Measurements from ENCODE around the gene LRP2.

Gene LRP2

GRCh38 chr2:169178804-169179390 is 183.4 kb downstream of the LRP2 start:
- in situ Hi-C loops (cut with MboI; ENCODE audit: low sequenced_read_pairs) = no loop called here

- in situ Hi-C loops (cut with MboI; ENCODE audit: low sequenced_read_pairs) = no loop called here
Measured at GRCh38 chr2:169178364-169178763, 184.0 kb downstream of the LRP2 start.

- in situ Hi-C loops (cut with MboI; ENCODE audit: low sequenced_read_pairs) = no loop called here
Measured at GRCh38 chr2:169175112-169175511, 187.2 kb downstream of the LRP2 start.

GRCh38 chr2:169173876-169174275 is 188.5 kb downstream of the LRP2 start:
- in situ Hi-C loops (cut with MboI; ENCODE audit: low sequenced_read_pairs) = no loop called here

GRCh38 chr2:169172914-169173313 is 189.4 kb downstream of the LRP2 start:
- in situ Hi-C loops (cut with MboI; ENCODE audit: low sequenced_read_pairs) = no loop called here

GRCh38 chr2:169172151-169172735 is 190.1 kb downstream of the LRP2 start:
- in situ Hi-C loops (cut with MboI; ENCODE audit: low sequenced_read_pairs) = no loop called here

- in situ Hi-C loops (cut with MboI; ENCODE audit: low sequenced_read_pairs) = no loop called here
Measured at GRCh38 chr2:169165791-169166190, 196.5 kb downstream of the LRP2 start.

- in situ Hi-C loops (cut with MboI; ENCODE audit: low sequenced_read_pairs) = no loop called here
Measured at GRCh38 chr2:169164311-169164710, 198.0 kb downstream of the LRP2 start.

GRCh38 chr2:169162613-169163012 is 199.7 kb downstream of the LRP2 start:
- in situ Hi-C loops (cut with MboI; ENCODE audit: low sequenced_read_pairs) = no loop called here

- in situ Hi-C loops (cut with MboI; ENCODE audit: low sequenced_read_pairs) = no loop called here
Measured at GRCh38 chr2:169160926-169161481, 201.3 kb downstream of the LRP2 start.

GRCh38 chr2:169159686-169160085 is 202.6 kb downstream of the LRP2 start:
- in situ Hi-C loops (cut with MboI; ENCODE audit: low sequenced_read_pairs) = no loop called here

- in situ Hi-C loops (cut with MboI; ENCODE audit: low sequenced_read_pairs) = no loop called here
Measured at GRCh38 chr2:169158874-169159273, 203.5 kb downstream of the LRP2 start.

GRCh38 chr2:169146220-169146619 is 216.1 kb downstream of the LRP2 start:
- in situ Hi-C loops (cut with MboI; ENCODE audit: low sequenced_read_pairs) = no loop called here

- in situ Hi-C loops (cut with MboI; ENCODE audit: low sequenced_read_pairs) = no loop called here
Measured at GRCh38 chr2:169143998-169144397, 218.3 kb downstream of the LRP2 start.

GRCh38 chr2:169141713-169142352 is 220.5 kb downstream of the LRP2 start:
- in situ Hi-C loops (cut with MboI; ENCODE audit: low sequenced_read_pairs) = no loop called here

- in situ Hi-C loops (cut with MboI; ENCODE audit: low sequenced_read_pairs) = loop anchor here (10.0 kb wide), 1 partner anchor 175 kb away; no protein-coding TSS in a partner anchor
Measured at GRCh38 chr2:169139993-169140767, 222.2 kb downstream of the LRP2 start.

- in situ Hi-C loops (cut with MboI; ENCODE audit: low sequenced_read_pairs) = loop anchor here (10.0 kb wide), 1 partner anchor 174 kb away; no protein-coding TSS in a partner anchor
Measured at GRCh38 chr2:169139145-169139544, 223.2 kb downstream of the LRP2 start.

GRCh38 chr2:169137924-169138323 is 224.4 kb downstream of the LRP2 start:
- in situ Hi-C loops (cut with MboI; ENCODE audit: low sequenced_read_pairs) = loop anchor here (10.0 kb wide), 1 partner anchor 173 kb away; no protein-coding TSS in a partner anchor

- in situ Hi-C loops (cut with MboI; ENCODE audit: low sequenced_read_pairs) = loop anchor here (10.0 kb wide), 1 partner anchor 172 kb away; no protein-coding TSS in a partner anchor
Measured at GRCh38 chr2:169136885-169137534, 225.3 kb downstream of the LRP2 start.

GRCh38 chr2:169136428-169136827 is 225.9 kb downstream of the LRP2 start:
- in situ Hi-C loops (cut with MboI; ENCODE audit: low sequenced_read_pairs) = loop anchor here (10.0 kb wide), 1 partner anchor 172 kb away; no protein-coding TSS in a partner anchor

All from HL-60/S4 treated with retinoic acid at 250 ng/mL for 4 days and 3 days (cell line).